C4-2B (cell line): Measurements from ENCODE around the gene KRTAP3-3.

Experiments
- CTCF ChIP-seq: fragments of 450-650 bp; conservative IDR thresholded peaks from 2 replicates; pipeline ENCODE4 v1.5.1; 2017; ENCODE audit warnings: mild to moderate bottlenecking
- ZFX ChIP-seq: fragments of 450-650 bp; IDR thresholded peaks from 2 replicates; pipeline ENCODE4 v1.6.1; 2017

- no peak for TF ChIP-seq CTCF
- TF ChIP-seq ZFX, result no peak
These were observed 18.6 kb upstream of the KRTAP3-3 start for GRCh38 chr17:41012326-41013120.
